DMS153 (cell line): ENCODE measurements around the gene APCDD1L.

Experiments
- DNase-seq: peaks from one replicate; lab custom pipeline; 2025; lab: John Stamatoyannopoulos, UW

APCDD1L gene

GRCh38 chr20:58515233-58516212 lies at the start of gene APCDD1L:
APCDD1L (minus strand) TSS chr20:58515399; CDS start chr20:58514707, 692 bp downstream.
- no peak for DNase-seq

- no peak for DNase-seq
Measured at GRCh38 chr20:58559368-58559729, 44.1 kb upstream of the APCDD1L start.

- no peak for DNase-seq
Measured at GRCh38 chr20:58558486-58559367, 43.5 kb upstream of the APCDD1L start.

- DNase-seq: no peak
Measured at GRCh38 chr20:58557733-58558342, 42.6 kb upstream of the APCDD1L start.

- DNase-seq: no peak
Measured at GRCh38 chr20:58556961-58557360, 41.8 kb upstream of the APCDD1L start.

GRCh38 chr20:58555078-58555765 lies 40.0 kb upstream of the APCDD1L start:
- no peak for DNase-seq

GRCh38 chr20:58554541-58554940 lies 39.3 kb upstream of the APCDD1L start:
- no peak for DNase-seq

GRCh38 chr20:58553841-58554240 lies 38.6 kb upstream of the APCDD1L start:
- DNase-seq: no peak

GRCh38 chr20:58553166-58553696 lies 38.0 kb upstream of the APCDD1L start:
- no peak for DNase-seq

- no peak for DNase-seq
Measured at GRCh38 chr20:58552366-58552934, 37.3 kb upstream of the APCDD1L start.

GRCh38 chr20:58551631-58552030 lies 36.4 kb upstream of the APCDD1L start:
- no peak for DNase-seq

- no peak for DNase-seq
Measured at GRCh38 chr20:58550275-58551059, 35.3 kb upstream of the APCDD1L start.

- no peak for DNase-seq
Measured at GRCh38 chr20:58549231-58550209, 34.3 kb upstream of the APCDD1L start.

GRCh38 chr20:58547623-58548475 lies 32.6 kb upstream of the APCDD1L start:
- DNase-seq: no peak

GRCh38 chr20:58546756-58547622 lies 31.8 kb upstream of the APCDD1L start:
- DNase-seq: no peak

GRCh38 chr20:58546416-58546711 lies 31.2 kb upstream of the APCDD1L start:
- DNase-seq: no peak
